Progenitor cell of endocrine pancreas (in vitro differentiated cells): ENCODE data around the gene MRTFA. TPM values are rescaled to one million over a fixed set of nuclear protein-coding genes. Genes with fewer than 3 reads are reported as not detected.

Experiments
- DNase-seq: peaks from one replicate; pipeline ENCODE4 v3.0.0; 2021; ENCODE audit warnings: low spot score; ENCODE audit not compliant: unreplicated experiment
- H3K27ac Mint-ChIP-seq: 2 replicates; pipeline ENCODE4 v1.8.0; 2021; ENCODE audit warnings: mild to moderate bottlenecking, moderate library complexity, mixed read lengths
- H3K27me3 Mint-ChIP-seq: 2 replicates; pipeline ENCODE4 v1.8.0; 2021; ENCODE audit warnings: mixed read lengths
- H3K36me3 Mint-ChIP-seq: 2 replicates; pipeline ENCODE4 v1.8.0; 2022; ENCODE audit warnings: mixed read lengths; ENCODE audit not compliant: insufficient read depth
- H3K4me1 Mint-ChIP-seq: 2 replicates; pipeline ENCODE4 v1.8.0; 2021; ENCODE audit warnings: low read depth, mixed read lengths
- H3K4me3 Mint-ChIP-seq: 2 replicates; pipeline ENCODE4 v1.8.0; 2021; ENCODE audit warnings: low read depth, mild to moderate bottlenecking, moderate library complexity, mixed read lengths
- H3K9me3 Mint-ChIP-seq: 2 replicates; pipeline ENCODE4 v1.8.0; 2021; ENCODE audit warnings: low read depth, mixed read lengths
- CTCF ChIP-seq: fragments of 200-600 bp; sonication (generic); IDR thresholded peaks from one replicate; pipeline ENCODE4 v1.5.0; 2021; ENCODE audit warnings: antibody characterized with exemption, mild to moderate bottlenecking; ENCODE audit not compliant: unreplicated experiment
- total RNA-seq: library from RNA; stranded (reverse); gene quantifications from 2 replicates; pipeline ENCODE4 v1.2.1, GENCODE V29; 2021

Gene MRTFA
- total RNA-seq, 1 donor from 2014 or later = 61.9 TPM

DNA sequence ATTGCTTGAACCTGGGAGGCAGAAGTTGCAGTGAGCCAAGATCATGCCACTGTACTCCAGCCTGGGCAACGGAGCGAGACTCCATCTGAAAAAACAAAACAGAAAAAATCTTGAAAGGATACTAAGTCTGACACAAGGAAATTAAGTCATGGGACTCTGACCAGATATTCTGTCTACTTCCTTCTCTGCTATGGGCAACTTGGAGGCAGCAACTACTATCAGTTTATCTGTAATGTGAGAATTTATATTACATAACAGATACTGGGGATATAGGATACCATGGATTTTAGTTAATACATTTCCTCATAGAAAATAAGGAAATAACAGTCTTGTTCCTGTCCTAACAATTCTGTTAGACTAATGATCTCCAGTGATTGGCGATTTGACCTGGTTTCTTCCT lies 267.7 kb downstream of the MRTFA start:
- no peak overlapping the region for H3K27ac Mint-ChIP-seq
- no peak for TF ChIP-seq CTCF
- H3K27me3 Mint-ChIP-seq = no peaks in the 10 kb centered on the region
- H3K4me1 Mint-ChIP-seq = peaks cover 4% of the 10 kb centered on the region
- H3K9me3 Mint-ChIP-seq = no peaks in the 10 kb centered on the region
- H3K4me3 Mint-ChIP-seq = no peak overlapping the region
- H3K36me3 Mint-ChIP-seq = peaks cover 29% of the 10 kb centered on the region
- no peak for DNase-seq

GRCh38 chr22:40368016-40368415 lies 268.5 kb downstream of the MRTFA start:
- Mint-ChIP-seq H3K4me3 (no peak overlapping the region), H3K27ac (peak overlapping the region; percentile 3), H3K9me3 (no peaks in the 10 kb centered on the region), H3K27me3 (no peaks in the 10 kb centered on the region), H3K4me1 (peaks cover 4% of the 10 kb centered on the region), H3K36me3 (peaks cover 32% of the 10 kb centered on the region)
- no peak for TF ChIP-seq CTCF
- no peak for DNase-seq

DNA sequence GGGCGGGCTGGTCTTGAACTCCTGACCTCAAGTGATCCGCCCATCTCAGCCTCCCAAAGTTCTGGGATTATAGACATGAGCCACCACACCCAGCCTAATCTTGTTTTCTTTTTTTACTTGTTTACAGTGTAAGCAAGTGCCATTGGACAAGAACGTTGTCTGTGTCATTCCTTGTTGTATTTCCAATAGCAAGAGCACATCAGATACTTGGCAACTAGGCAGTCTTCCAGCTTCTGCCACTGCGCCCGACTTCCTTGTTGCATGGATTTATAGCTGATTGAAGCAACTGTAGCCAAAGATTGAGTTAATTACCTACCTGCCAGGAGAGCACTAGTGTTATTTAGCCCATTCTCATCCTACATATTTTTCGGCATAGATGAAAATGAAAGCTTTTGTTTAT lies 269.2 kb downstream of the MRTFA start:
- H3K9me3 Mint-ChIP-seq = no peaks in the 10 kb centered on the region

DNA sequence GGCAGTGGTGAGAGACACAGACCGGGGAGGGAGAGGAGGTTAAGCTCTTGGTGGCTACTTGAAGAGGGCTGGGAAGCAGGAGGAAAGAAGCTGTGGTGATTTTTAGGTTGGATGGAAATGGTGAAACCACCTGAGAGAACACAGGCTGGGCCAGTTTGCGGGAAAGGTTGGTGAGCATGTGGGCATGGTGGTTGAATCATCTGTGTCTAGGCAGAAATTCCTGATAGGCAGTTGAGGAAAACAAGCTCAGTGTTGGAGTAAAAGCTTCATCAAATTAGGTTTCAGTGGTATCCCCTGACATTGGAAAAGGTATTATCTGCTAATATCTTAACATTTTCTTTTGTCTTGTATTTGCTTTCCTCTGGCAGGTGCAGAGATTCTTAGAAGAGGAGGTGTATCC lies 270.5 kb downstream of the MRTFA start:
- no peaks in the 10 kb centered on the region for H3K9me3 Mint-ChIP-seq
- H3K27ac Mint-ChIP-seq = no peak overlapping the region
- no peaks in the 10 kb centered on the region for H3K4me1 Mint-ChIP-seq
- no peaks in the 10 kb centered on the region for H3K27me3 Mint-ChIP-seq
- peaks cover 47% of the 10 kb centered on the region for H3K36me3 Mint-ChIP-seq
- DNase-seq = no peak
- no peak overlapping the region for H3K4me3 Mint-ChIP-seq
- no peak for TF ChIP-seq CTCF

More for the DNA sequence above, 269.2 kb downstream of the MRTFA start:
- Mint-ChIP-seq H3K4me3 (no peak overlapping the region), H3K27me3 (no peaks in the 10 kb centered on the region), H3K27ac (no peak overlapping the region), H3K4me1 (peaks cover 4% of the 10 kb centered on the region), H3K36me3 (peaks cover 37% of the 10 kb centered on the region)
- TF ChIP-seq CTCF = no peak
- no peak for DNase-seq

- H3K36me3 Mint-ChIP-seq = peaks cover 47% of the 10 kb centered on the region
- H3K27me3 Mint-ChIP-seq = no peaks in the 10 kb centered on the region
- no peak for TF ChIP-seq CTCF
- H3K9me3 Mint-ChIP-seq = no peaks in the 10 kb centered on the region
- H3K27ac Mint-ChIP-seq = no peak overlapping the region
- H3K4me3 Mint-ChIP-seq = no peak overlapping the region
- no peak for DNase-seq
- H3K4me1 Mint-ChIP-seq = no peaks in the 10 kb centered on the region
Measured at GRCh38 chr22:40364431-40364830, 272.1 kb downstream of the MRTFA start.
